ENCODE data around the gene OSBPL6. TPM values are rescaled to one million over a fixed set of nuclear protein-coding genes. Genes with fewer than 3 reads are reported as not detected.
"Not testable (repeated sequence)": the region's sequence is repeated elsewhere in the genome, so short reads cannot be mapped to it uniquely, and the experiment has no call there.

OSBPL6 gene
- polyA plus RNA-seq (ENCODE audit: insufficient read length in 4 of 4), result 1 to 10 TPM; 5.3 to 6.3 (median 5.7) TPM

GRCh38 chr2:178193823-178194599 is at the start of gene OSBPL6:
Gene OSBPL6 (plus strand): TSS chr2:178194512. CDS start chr2:178306185, 111,673 bp downstream.
- DNase-seq (ENCODE audit: low read depth in 4 of 4, low spot score in 3 of 4), result peak; percentile 60 to 74 (median 68)

GRCh38 chr2:178152033-178152432 is 42.3 kb upstream of the OSBPL6 start:
- peak in 2 of 4 donors; percentile 4 to 20 for DNase-seq (ENCODE audit: low read depth in 4 of 4, low spot score in 3 of 4)

- no peak for DNase-seq (ENCODE audit: low read depth in 4 of 4, low spot score in 3 of 4)
Observed at GRCh38 chr2:178152542-178152941, 41.8 kb upstream of the OSBPL6 start.

- DNase-seq (ENCODE audit: low read depth in 4 of 4, low spot score in 3 of 4), result no peak
Observed at GRCh38 chr2:178152977-178153376, 41.3 kb upstream of the OSBPL6 start.

- not testable (repeated sequence) for DNase-seq (ENCODE audit: low read depth in 4 of 4, low spot score in 3 of 4)
Observed at GRCh38 chr2:178153878-178154277, 40.4 kb upstream of the OSBPL6 start.

- no peak for DNase-seq (ENCODE audit: low read depth in 4 of 4, low spot score in 3 of 4)
Observed at GRCh38 chr2:178155524-178155923, 38.8 kb upstream of the OSBPL6 start.

GRCh38 chr2:178157574-178157973 is 36.7 kb upstream of the OSBPL6 start:
- no peak for DNase-seq (ENCODE audit: low read depth in 4 of 4, low spot score in 3 of 4)

- no peak for DNase-seq (ENCODE audit: low read depth in 4 of 4, low spot score in 3 of 4)
Observed at GRCh38 chr2:178159966-178160365, 34.3 kb upstream of the OSBPL6 start.

GRCh38 chr2:178160601-178161000 is 33.7 kb upstream of the OSBPL6 start:
- no peak for DNase-seq (ENCODE audit: low read depth in 4 of 4, low spot score in 3 of 4)

- DNase-seq (ENCODE audit: low read depth in 4 of 4, low spot score in 3 of 4), result no peak
Observed at GRCh38 chr2:178163395-178163794, 30.9 kb upstream of the OSBPL6 start.

GRCh38 chr2:178163911-178164310 is 30.4 kb upstream of the OSBPL6 start:
- no peak for DNase-seq (ENCODE audit: low read depth in 4 of 4, low spot score in 3 of 4)

- no peak for DNase-seq (ENCODE audit: low read depth in 4 of 4, low spot score in 3 of 4)
Observed at GRCh38 chr2:178173657-178174056, 20.7 kb upstream of the OSBPL6 start.

- no peak for DNase-seq (ENCODE audit: low read depth in 4 of 4, low spot score in 3 of 4)
Observed at GRCh38 chr2:178177066-178177679, 17.1 kb upstream of the OSBPL6 start.

GRCh38 chr2:178180648-178181047 is 13.7 kb upstream of the OSBPL6 start:
- not testable (repeated sequence) for DNase-seq (ENCODE audit: low read depth in 4 of 4, low spot score in 3 of 4)

GRCh38 chr2:178187861-178188260 is 6.5 kb upstream of the OSBPL6 start:
- no peak for DNase-seq (ENCODE audit: low read depth in 4 of 4, low spot score in 3 of 4)

- DNase-seq (ENCODE audit: low read depth in 4 of 4, low spot score in 3 of 4), result no peak
Observed at GRCh38 chr2:178188466-178188865, 5.8 kb upstream of the OSBPL6 start.

- DNase-seq (ENCODE audit: low read depth in 4 of 4, low spot score in 3 of 4), result no peak
Observed at GRCh38 chr2:178191004-178191508, 3.3 kb upstream of the OSBPL6 start.

GRCh38 chr2:178191511-178191910 is 2.8 kb upstream of the OSBPL6 start:
- no peak for DNase-seq (ENCODE audit: low read depth in 4 of 4, low spot score in 3 of 4)

- DNase-seq (ENCODE audit: low read depth in 4 of 4, low spot score in 3 of 4), result no peak
Observed at GRCh38 chr2:178193496-178193822, 853 bp upstream of the OSBPL6 start.

- peak; percentile 30 to 43 (median 38) for DNase-seq (ENCODE audit: low read depth in 4 of 4, low spot score in 3 of 4)
Observed at GRCh38 chr2:178194600-178195389, 483 bp downstream of the OSBPL6 start.
